Osteoblast (primary cell): ENCODE data around the gene NCF2. TPM values are rescaled to one million over a fixed set of nuclear protein-coding genes. Genes with fewer than 3 reads are reported as not detected.
"Not testable (repeated sequence)": the region's sequence is repeated elsewhere in the genome, so short reads cannot be mapped to it uniquely, and the experiment has no call there.

ENCODE experiments used
- DNase-seq: peaks from one replicate; pipeline ENCODE4 v3.0.0; 2011; ENCODE audit warnings: low spot score, mixed read lengths; ENCODE audit not compliant: insufficient read length; ENCODE audit errors: missing footprints
- H2AFZ ChIP-seq: 2 replicates; pipeline ENCODE4 v1.6.0; 2011; ENCODE audit warnings: mild to moderate bottlenecking, low read length
- H3K27ac ChIP-seq: 2 replicates; pipeline ENCODE4 v1.5.1; 2011; ENCODE audit warnings: mild to moderate bottlenecking, low read depth, low read length, moderate library complexity
- H3K27me3 ChIP-seq: 2 replicates; pipeline ENCODE4 v1.6.0; 2012; ENCODE audit warnings: mild to moderate bottlenecking, control low read depth, inconsistent platforms, low read length, moderate library complexity; ENCODE audit not compliant: insufficient read depth
- H3K36me3 ChIP-seq: 2 replicates; pipeline ENCODE4 v1.5.1; 2011; ENCODE audit warnings: mild to moderate bottlenecking, low read length, control low read depth, moderate library complexity; ENCODE audit not compliant: insufficient read depth
- H3K4me1 ChIP-seq: 2 replicates; pipeline ENCODE4 v1.5.1; 2011; ENCODE audit warnings: mild to moderate bottlenecking, low read length, control low read depth, moderate library complexity; ENCODE audit not compliant: insufficient read depth
- H3K4me2 ChIP-seq: 2 replicates; pipeline ENCODE4 v1.6.0; 2011; ENCODE audit warnings: mild to moderate bottlenecking, low read length; ENCODE audit not compliant: insufficient read depth
- H3K4me3 ChIP-seq: fragments of 200-600 bp; sonication (generic); 3 replicates; pipeline ENCODE4 v1.5.1; 2012; ENCODE audit warnings: mild to moderate bottlenecking, low read length, inconsistent platforms; ENCODE audit not compliant: insufficient read depth
- H3K79me2 ChIP-seq: 2 replicates; pipeline ENCODE4 v1.6.0; 2012; ENCODE audit warnings: mild to moderate bottlenecking, low read length, control low read depth, inconsistent platforms; ENCODE audit not compliant: insufficient read depth
- H3K9me3 ChIP-seq: 2 replicates; pipeline ENCODE4 v1.5.1; 2011; ENCODE audit warnings: low read depth, low read length, control low read depth
- H4K20me1 ChIP-seq: 2 replicates; pipeline ENCODE4 v1.6.0; 2012; ENCODE audit warnings: mild to moderate bottlenecking, low read length, control low read depth; ENCODE audit not compliant: insufficient read depth
- total RNA-seq: library from RNA; depleted of rRNA; stranded (reverse); fragments of >200 nt; gene quantifications from 2 replicates; pipeline ENCODE4 v1.2.3, GENCODE V29; 2012
- TF ChIP-seq, protein P1 (sequence below): IDR thresholded peaks from 2 replicates; pipeline ENCODE4 v1.5.1; 2011; ENCODE audit warnings: mild to moderate bottlenecking, low read depth, low read length, moderate library complexity; ENCODE audit errors: extremely low read depth

NCF2 gene
- total RNA-seq, 1 donor, result 2.2 TPM

DNA sequence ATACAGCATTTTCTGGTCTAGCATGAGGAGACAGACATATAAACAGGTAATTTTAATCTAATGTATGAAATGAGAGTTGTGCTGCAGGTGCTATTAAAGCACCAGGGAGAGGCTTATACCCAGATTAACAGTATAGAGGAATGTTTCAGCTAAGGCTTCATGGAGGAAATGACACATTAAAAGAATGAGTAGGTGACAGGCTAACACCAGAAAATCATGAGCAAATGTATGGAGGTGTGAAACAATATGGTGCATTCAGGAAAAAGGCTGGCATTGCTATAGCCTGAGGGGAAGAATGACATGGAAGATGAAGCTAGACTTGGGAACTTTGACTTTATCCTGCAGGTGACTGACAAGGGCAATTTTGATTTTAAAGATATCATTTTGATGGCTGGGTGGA is 38.3 kb upstream of the NCF2 start:
- peaks cover 61% of the 10 kb centered on the region for H3K36me3 ChIP-seq
- H3K4me2 ChIP-seq, result no peak overlapping the region
- peaks cover 42% of the 10 kb centered on the region for H3K4me1 ChIP-seq
- no peaks in the 10 kb centered on the region for H3K9me3 ChIP-seq
- H3K79me2 ChIP-seq, result peaks cover 49% of the 10 kb centered on the region
- H4K20me1 ChIP-seq, result peaks cover 30% of the 10 kb centered on the region
- no peak overlapping the region for H3K27ac ChIP-seq
- H3K4me3 ChIP-seq, result no peak overlapping the region
- no peak for DNase-seq
- H2AFZ ChIP-seq, result no peak overlapping the region
- no peaks in the 10 kb centered on the region for H3K27me3 ChIP-seq
- TF ChIP-seq, protein P1, sequence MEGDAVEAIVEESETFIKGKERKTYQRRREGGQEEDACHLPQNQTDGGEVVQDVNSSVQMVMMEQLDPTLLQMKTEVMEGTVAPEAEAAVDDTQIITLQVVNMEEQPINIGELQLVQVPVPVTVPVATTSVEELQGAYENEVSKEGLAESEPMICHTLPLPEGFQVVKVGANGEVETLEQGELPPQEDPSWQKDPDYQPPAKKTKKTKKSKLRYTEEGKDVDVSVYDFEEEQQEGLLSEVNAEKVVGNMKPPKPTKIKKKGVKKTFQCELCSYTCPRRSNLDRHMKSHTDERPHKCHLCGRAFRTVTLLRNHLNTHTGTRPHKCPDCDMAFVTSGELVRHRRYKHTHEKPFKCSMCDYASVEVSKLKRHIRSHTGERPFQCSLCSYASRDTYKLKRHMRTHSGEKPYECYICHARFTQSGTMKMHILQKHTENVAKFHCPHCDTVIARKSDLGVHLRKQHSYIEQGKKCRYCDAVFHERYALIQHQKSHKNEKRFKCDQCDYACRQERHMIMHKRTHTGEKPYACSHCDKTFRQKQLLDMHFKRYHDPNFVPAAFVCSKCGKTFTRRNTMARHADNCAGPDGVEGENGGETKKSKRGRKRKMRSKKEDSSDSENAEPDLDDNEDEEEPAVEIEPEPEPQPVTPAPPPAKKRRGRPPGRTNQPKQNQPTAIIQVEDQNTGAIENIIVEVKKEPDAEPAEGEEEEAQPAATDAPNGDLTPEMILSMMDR, result no peak

GRCh38 chr1:183626236-183626635 is 36.0 kb upstream of the NCF2 start:
- H4K20me1 ChIP-seq, result peaks cover 18% of the 10 kb centered on the region
- peak overlapping the region; percentile 34 for H3K27ac ChIP-seq
- not testable (repeated sequence) for H3K4me2 ChIP-seq, H3K4me3 ChIP-seq, H3K27me3 ChIP-seq, H2AFZ ChIP-seq, DNase-seq, H3K9me3 ChIP-seq
- H3K79me2 ChIP-seq, result peaks cover 28% of the 10 kb centered on the region
- peaks cover 30% of the 10 kb centered on the region for H3K4me1 ChIP-seq
- peaks cover 51% of the 10 kb centered on the region for H3K36me3 ChIP-seq

DNA sequence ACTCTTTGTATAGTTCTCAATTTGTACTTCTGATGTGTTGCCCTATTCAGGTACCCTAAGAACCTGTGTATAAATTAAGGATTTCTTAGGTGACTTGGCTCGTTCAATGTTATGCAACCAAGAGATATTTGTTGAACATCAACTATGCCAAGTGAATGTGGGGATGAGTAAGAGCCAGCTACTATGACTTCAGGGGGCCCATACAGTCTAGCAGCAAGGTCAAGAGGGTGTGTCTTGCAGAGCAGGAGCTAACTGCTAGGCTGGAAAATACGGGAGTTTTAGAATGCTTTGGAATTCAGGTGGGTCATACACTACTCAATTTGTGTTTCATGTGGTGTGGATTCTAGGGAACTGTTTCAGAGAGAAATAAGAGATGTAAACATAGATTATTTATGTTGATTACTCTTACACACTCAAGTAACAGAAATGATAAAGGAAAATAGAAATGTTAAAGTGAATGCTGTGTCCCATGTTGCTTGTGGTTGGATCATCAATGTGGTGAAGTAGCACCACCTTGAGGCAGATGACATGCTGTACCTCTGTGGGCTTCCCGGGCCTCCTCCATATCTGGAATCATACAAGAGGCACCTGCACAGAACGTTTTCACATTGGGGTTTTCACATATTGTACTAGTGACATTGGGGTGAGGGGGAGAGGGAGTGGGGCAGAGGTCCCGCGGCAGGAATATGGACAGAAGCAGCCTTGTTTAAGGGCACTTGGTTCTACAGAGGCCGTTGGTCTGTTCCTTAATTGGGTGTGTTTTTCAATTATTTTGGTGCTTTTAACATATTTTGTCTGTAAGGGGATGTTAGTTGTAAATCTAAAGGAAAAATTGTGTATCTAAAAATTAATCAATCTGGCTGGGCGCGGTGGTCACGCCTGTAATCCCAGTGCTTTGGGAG is 32.9 kb upstream of the NCF2 start:
- Histone ChIP-seq H3K27me3 (no peaks in the 10 kb centered on the region), H3K79me2 (no peaks in the 10 kb centered on the region), H3K4me1 (peaks cover 11% of the 10 kb centered on the region), H3K4me3 (no peak overlapping the region), H3K36me3 (peaks cover 25% of the 10 kb centered on the region), H2AFZ (no peak overlapping the region), H4K20me1 (peaks cover 2% of the 10 kb centered on the region), H3K4me2 (no peak overlapping the region), H3K27ac (no peak overlapping the region), H3K9me3 (no peaks in the 10 kb centered on the region)
- peak; percentile 56 for DNase-seq
- TF ChIP-seq, protein P1, result peak; percentile 60

DNA sequence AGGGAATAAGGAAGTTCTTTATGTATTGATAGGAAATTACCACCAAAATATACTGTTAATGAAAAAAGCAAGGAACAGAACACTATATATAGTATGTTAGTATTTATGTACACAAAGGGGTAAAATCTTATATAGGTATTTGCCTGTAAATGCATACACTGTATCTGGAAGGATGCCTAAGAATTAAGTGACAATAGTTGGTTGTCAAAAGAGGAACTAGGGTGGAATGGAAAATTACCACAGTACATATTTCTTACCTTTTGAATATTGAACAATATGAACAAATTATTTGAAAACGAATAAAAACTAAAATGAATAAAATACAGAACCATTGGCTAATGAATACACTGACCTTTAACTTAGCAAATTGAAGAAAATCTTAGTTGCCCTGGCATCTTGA is 31.8 kb upstream of the NCF2 start:
- H3K36me3 ChIP-seq, result peaks cover 19% of the 10 kb centered on the region
- H3K4me3 ChIP-seq, result no peak overlapping the region
- H4K20me1 ChIP-seq, result peaks cover 2% of the 10 kb centered on the region
- no peak overlapping the region for H2AFZ ChIP-seq
- H3K4me2 ChIP-seq, result no peak overlapping the region
- H3K27ac ChIP-seq, result no peak overlapping the region
- no peaks in the 10 kb centered on the region for H3K27me3 ChIP-seq
- TF ChIP-seq, protein P1, result no peak
- no peaks in the 10 kb centered on the region for H3K79me2 ChIP-seq
- H3K9me3 ChIP-seq, result no peaks in the 10 kb centered on the region
- peaks cover 8% of the 10 kb centered on the region for H3K4me1 ChIP-seq
- DNase-seq, result no peak
